Pulmonary artery endothelial cell (primary cell): Measurements from ENCODE around the gene LRP2. TPM values are rescaled to one million over a fixed set of nuclear protein-coding genes. Genes with fewer than 3 reads are reported as not detected.

Source experiments
- DNase-seq: peaks from one replicate; pipeline ENCODE4 v3.0.0-alpha.2; 2011; ENCODE audit warnings: low read depth, low spot score
- total RNA-seq: library from RNA; depleted of rRNA; stranded (reverse); fragments of >200 nt; gene quantifications from 2 replicates; pipeline ENCODE4 v1.2.3, GENCODE V29; 2014

The LRP2 gene
- total RNA-seq, 1 donor from 2014 or later: under 0.01 TPM

DNA sequence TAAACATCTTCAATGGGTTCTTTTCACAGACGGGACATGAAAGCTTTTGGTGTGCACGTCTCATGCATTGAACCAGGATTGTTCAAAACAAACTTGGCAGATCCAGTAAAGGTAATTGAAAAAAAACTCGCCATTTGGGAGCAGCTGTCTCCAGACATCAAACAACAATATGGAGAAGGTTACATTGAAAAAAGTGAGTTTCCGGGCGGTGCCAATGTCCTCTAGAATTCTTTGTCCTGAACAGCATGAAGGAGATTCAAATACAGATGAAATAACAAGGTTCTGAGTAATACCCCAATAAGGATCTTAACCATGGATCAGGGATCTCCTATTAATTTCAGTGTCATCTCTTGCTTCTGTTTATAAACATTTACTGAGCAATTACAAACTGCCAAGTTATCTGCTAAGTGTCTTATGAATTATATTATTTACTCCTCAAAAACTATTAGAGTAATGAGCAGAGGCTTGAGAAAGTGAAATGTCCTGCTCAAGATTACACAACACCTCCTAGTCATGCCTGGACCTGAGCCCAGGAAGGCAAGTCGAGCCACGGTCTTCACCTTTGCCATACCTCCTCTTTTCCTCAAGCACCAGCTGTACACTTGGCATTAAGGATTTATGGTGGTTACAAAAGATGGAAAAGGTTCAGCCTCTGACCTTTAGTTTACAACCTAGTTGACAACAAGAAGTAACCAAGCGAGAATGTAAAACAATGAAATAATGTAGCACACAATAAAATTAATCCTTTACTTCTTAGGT, 270.4 kb downstream of the LRP2 start:
- no peak for DNase-seq

GRCh38 chr2:169091256-169091655, 271.1 kb downstream of the LRP2 start:
- DNase-seq: no peak

- no peak for DNase-seq
Observed at GRCh38 chr2:169090133-169090820, 272.1 kb downstream of the LRP2 start.

DNA sequence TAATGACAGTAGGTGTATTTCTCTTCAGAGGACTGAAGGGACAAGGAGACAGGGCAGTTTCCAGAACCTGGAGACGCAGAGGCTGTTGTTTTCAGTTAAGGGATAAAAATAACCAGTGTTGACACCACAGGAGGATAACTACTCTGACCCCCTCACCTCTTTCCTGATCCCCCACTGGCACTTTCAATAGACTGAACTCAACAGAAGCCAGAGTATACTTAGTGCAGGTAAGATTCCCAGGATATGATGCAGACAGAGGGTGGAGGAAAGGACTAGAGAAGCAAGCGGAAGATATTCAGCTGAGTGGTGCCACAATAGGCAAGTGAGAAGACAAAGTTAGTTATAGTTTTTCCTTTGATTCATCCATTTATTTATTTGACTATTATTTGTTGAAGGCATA, 273.2 kb downstream of the LRP2 start:
- DNase-seq: no peak

GRCh38 chr2:169087757-169088379, 274.5 kb downstream of the LRP2 start:
- DNase-seq: no peak

GRCh38 chr2:169086893-169087467, 275.4 kb downstream of the LRP2 start:
- DNase-seq: no peak

- no peak for DNase-seq
Observed at GRCh38 chr2:169082995-169083394, 279.3 kb downstream of the LRP2 start.

DNA sequence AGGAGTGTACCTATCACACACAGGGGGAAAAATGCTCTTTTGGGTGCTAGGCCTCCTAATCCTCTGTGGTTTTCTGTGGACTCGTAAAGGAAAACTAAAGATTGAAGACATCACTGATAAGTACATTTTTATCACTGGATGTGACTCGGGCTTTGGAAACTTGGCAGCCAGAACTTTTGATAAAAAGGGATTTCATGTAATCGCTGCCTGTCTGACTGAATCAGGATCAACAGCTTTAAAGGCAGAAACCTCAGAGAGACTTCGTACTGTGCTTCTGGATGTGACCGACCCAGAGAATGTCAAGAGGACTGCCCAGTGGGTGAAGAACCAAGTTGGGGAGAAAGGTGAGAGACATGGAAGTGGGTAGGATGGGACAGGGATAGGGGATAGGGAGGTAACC, 280.8 kb downstream of the LRP2 start:
- DNase-seq: no peak

GRCh38 chr2:169080250-169081069, 281.9 kb downstream of the LRP2 start:
- no peak for DNase-seq

DNA sequence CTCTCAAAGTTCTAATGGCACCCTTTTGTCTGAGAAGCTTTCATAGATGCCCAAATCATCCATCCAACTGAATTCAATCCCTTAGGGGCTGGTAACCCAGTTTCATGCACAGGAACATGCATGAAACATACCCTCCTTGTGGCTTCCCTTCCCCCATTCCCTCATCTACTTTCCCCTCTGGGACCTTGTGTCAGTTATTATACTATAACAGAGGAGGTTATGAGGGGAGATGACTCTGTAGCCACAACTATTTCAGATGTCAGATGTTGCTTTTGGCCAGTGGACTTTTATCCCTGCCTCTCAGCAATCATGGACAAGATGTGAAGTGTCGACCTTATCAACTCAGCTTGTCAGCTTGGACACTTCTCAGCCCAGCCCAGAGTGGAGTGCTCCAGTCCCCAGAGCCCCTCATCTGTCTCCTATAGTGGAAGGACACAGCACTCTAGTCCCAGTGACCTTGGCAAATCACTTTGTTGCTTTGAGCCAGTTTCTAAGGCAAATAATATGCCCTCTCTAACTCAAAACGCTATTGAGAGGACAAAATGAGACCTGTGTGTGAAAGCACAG, 284.6 kb downstream of the LRP2 start:
- no peak for DNase-seq

Other genes starting within 250 kb of the LRP2 start
- gene BBS5, start 117.0 kb upstream of the LRP2 start, total RNA-seq: 2.6 and 3.2 TPM in 2 replicates
- gene KLHL41, start 147.2 kb upstream of the LRP2 start, total RNA-seq: 0.13 and 0.28 TPM in 2 replicates
- 16.0 and 27.0 TPM in 2 replicates for gene FASTKD1, start 211.3 kb upstream of the LRP2 start, total RNA-seq
- 24.2 and 30.8 TPM in 2 replicates for gene PPIG, start 221.8 kb upstream of the LRP2 start, total RNA-seq